ENCODE measurements around the gene ZNF805. TPM values are rescaled to one million over a fixed set of nuclear protein-coding genes. Genes with fewer than 3 reads are reported as not detected.
A peak's percentile ranks its signal among the peaks of the same experiment; 100 is the strongest.
"Not testable (repeated sequence)": the region's sequence is repeated elsewhere in the genome, so short reads cannot be mapped to it uniquely, and the experiment has no call there.

ZNF805 gene
- 8.6 and 9.2 TPM in 2 replicates for total RNA-seq (2014; rRNA removed)
- 1.9 TPM for polyA plus RNA-seq (2012)

- DNase-seq (ENCODE audit: low read depth) = peak; percentile 85
Measured at GRCh38 chr19:57240311-57241090, at the start of gene ZNF805. ZNF805 (plus strand) TSS chr19:57240632; CDS start chr19:57240892, 260 bp downstream.

GRCh38 chr19:57191141-57192076 lies 49.0 kb upstream of the ZNF805 start, which contains the start of gene ZNF264:
ZNF264 (plus strand) TSS chr19:57191500; CDS start chr19:57191914, 414 bp downstream.
- peak; percentile 79 for DNase-seq (ENCODE audit: low read depth)

GRCh38 chr19:57192077-57192420 lies 48.4 kb upstream of the ZNF805 start:
- no peak for DNase-seq (ENCODE audit: low read depth)

GRCh38 chr19:57192993-57193392 lies 47.4 kb upstream of the ZNF805 start:
- no peak for DNase-seq (ENCODE audit: low read depth)

- not testable (repeated sequence) for DNase-seq (ENCODE audit: low read depth)
Measured at GRCh38 chr19:57197874-57198273, 42.6 kb upstream of the ZNF805 start.

GRCh38 chr19:57202160-57202559 lies 38.3 kb upstream of the ZNF805 start:
- DNase-seq (ENCODE audit: low read depth) = no peak

GRCh38 chr19:57210381-57210780 lies 30.1 kb upstream of the ZNF805 start:
- no peak for DNase-seq (ENCODE audit: low read depth)

GRCh38 chr19:57212109-57212508 lies 28.3 kb upstream of the ZNF805 start:
- DNase-seq (ENCODE audit: low read depth) = no peak

- DNase-seq (ENCODE audit: low read depth) = no peak
Measured at GRCh38 chr19:57227502-57227901, 12.9 kb upstream of the ZNF805 start.

- no peak for DNase-seq (ENCODE audit: low read depth)
Measured at GRCh38 chr19:57231686-57232085, 8.7 kb upstream of the ZNF805 start.

GRCh38 chr19:57233207-57233606 lies 7.2 kb upstream of the ZNF805 start:
- DNase-seq (ENCODE audit: low read depth) = no peak

GRCh38 chr19:57239982-57240310 lies 486 bp upstream of the ZNF805 start:
- no peak for DNase-seq (ENCODE audit: low read depth)

- DNase-seq (ENCODE audit: low read depth) = peak; percentile 8
Measured at GRCh38 chr19:57241176-57241575, 744 bp downstream of the ZNF805 start.

GRCh38 chr19:57242821-57243220 lies 2.4 kb downstream of the ZNF805 start:
- no peak for DNase-seq (ENCODE audit: low read depth)

GRCh38 chr19:57244513-57244912 lies 4.1 kb downstream of the ZNF805 start:
- no peak for DNase-seq (ENCODE audit: low read depth)

GRCh38 chr19:57245066-57245465 lies 4.6 kb downstream of the ZNF805 start:
- DNase-seq (ENCODE audit: low read depth) = no peak

GRCh38 chr19:57245959-57246358 lies 5.5 kb downstream of the ZNF805 start:
- DNase-seq (ENCODE audit: low read depth) = no peak

GRCh38 chr19:57248646-57249045 lies 8.2 kb downstream of the ZNF805 start:
- no peak for DNase-seq (ENCODE audit: low read depth)

- no peak for DNase-seq (ENCODE audit: low read depth)
Measured at GRCh38 chr19:57249329-57249728, 8.9 kb downstream of the ZNF805 start.

GRCh38 chr19:57253767-57254166 lies 13.3 kb downstream of the ZNF805 start:
- DNase-seq (ENCODE audit: low read depth) = peak; percentile 28

- no peak for DNase-seq (ENCODE audit: low read depth)
Measured at GRCh38 chr19:57262044-57262443, 21.6 kb downstream of the ZNF805 start.

- DNase-seq (ENCODE audit: low read depth) = no peak
Measured at GRCh38 chr19:57263244-57263741, 22.9 kb downstream of the ZNF805 start.
